Adrenal gland (tissue), 12 donors: Measurements from ENCODE around the gene ATRIP. TPM values are rescaled to one million over a fixed set of nuclear protein-coding genes. Genes with fewer than 3 reads are reported as not detected.

Experiments
- DNase-seq, 7 donors: peaks; one replicate each; pipeline ENCODE4 v3.0.0-alpha.2; 2019 to 2020
- H3K27ac ChIP-seq, 5 donors: fragments of 200-600 bp; sonication (generic) in 4 of 5; 1 replicate in 3 of 5; 2 replicates in 2 of 5; pipeline versions ENCODE4 v1.5.1 to v1.8.0; 2016 to 2020; ENCODE audit warnings: mild to moderate bottlenecking in 1 of 5
- H3K27me3 ChIP-seq: fragments of 200-600 bp; 2 replicates; pipeline ENCODE4 v1.8.0; 2021
- H3K36me3 ChIP-seq, 2 donors: fragments of 200-600 bp; replicated peaks in 1 of 2; 1 replicate in 1 of 2; 2 replicates in 1 of 2; pipeline versions ENCODE4 v1.5.1 to v1.8.0; 2018 to 2022
- H3K4me1 ChIP-seq, 2 donors: fragments of 200-600 bp; replicated peaks in 1 of 2; 1 replicate in 1 of 2; 2 replicates in 1 of 2; pipeline versions ENCODE4 v1.5.1 to v1.8.0; 2018 to 2021
- H3K4me3 ChIP-seq, 4 donors: fragments of 200-600 bp; sonication (generic) in 3 of 4; one replicate each; pipeline ENCODE4 v1.5.1; 2016 to 2018
- H3K9me3 ChIP-seq, 3 donors: fragments of 200-600 bp; sonication (generic) in 1 of 3; replicated peaks in 1 of 3; 1 replicate in 2 of 3; 2 replicates in 1 of 3; pipeline versions ENCODE4 v1.5.1 to v1.8.0; 2016 to 2021
- POLR2A ChIP-seq, 2 donors: fragments of 450-650 bp; IDR thresholded peaks; one replicate each; pipeline ENCODE4 v1.6.1; 2017; ENCODE audit warnings: antibody characterized with exemption in 2 of 2, mild to moderate bottlenecking in 2 of 2, moderate library complexity in 1 of 2
- WGBS, 4 donors: extraction: QIAGEN DNeasy Blood & Tissue Kit in 2 of 4; methylation state at CpG; one replicate each; pipeline versions ENCODE4 v1.1.5 to v1.1.7; 2013 to 2017; 5-methylcytosine and 5-hydroxymethylcytosine counted together
- intact Hi-C, 2 donors: fragments of 100-400 bp; cut with DNase I; formaldehyde crosslinking; loops; one replicate each; pipeline versions ENCODE4 v1.14.1 to v1.15.0; 2022 to 2023
- polyA plus RNA-seq, 3 donors: library from polyadenylated mRNA; stranded (reverse); fragments of 200-250 nt in 2 of 3; fragments of 350-450 nt in 1 of 3; fragmentation: Illumina TruSeq in 1 of 3; extraction: RNeasy Lipid Tissue Mini Kit (QIAGEN cat#74804) in 1 of 3; gene quantifications; one replicate each; pipeline ENCODE4 v1.2.3, GENCODE V29; 2013 to 2014
- total RNA-seq, 9 donors: library from RNA; depleted of rRNA in 4 of 9; stranded (reverse); fragments of >200 nt in 4 of 9; fragments of 120-200 nt in 1 of 9; fragmentation: NEBNext Ultra II Directional in 1 of 9; extraction: Animal tissue kit (Norgen Biotek cat#: 25700) in 1 of 9; gene quantifications; one replicate each; pipeline versions ENCODE4 v1.1.0 to v1.2.4, GENCODE V29; 2013 to 2023
- TF ChIP-seq, protein P1 (sequence below), 6 experiments: fragments of 450-650 bp in 4 of 6; fragments of 200-600 bp in 2 of 6; sonication (generic) in 1 of 6; IDR thresholded peaks; 1 replicate in 5 of 6; 2 replicates in 1 of 6; pipeline versions ENCODE4 v1.5.1 to v1.8.0; 2016 to 2021; ENCODE audit warnings: antibody characterized with exemption in 6 of 6, mild to moderate bottlenecking in 2 of 6, moderate library complexity in 1 of 6
- donor health status: healthy with polysubstance abuse.
- donor health status: Bipolar disorder and iron deficiency.
- donor health status: DM: yes; HTN: yes; CAD: no.
- donor health status: DM: no; HTN: no; CAD: no.
- donor health status: DM: no; HTN: no; CAD: no.
- donor health status: DM: yes; HTN: yes; CAD: no.

ATRIP gene
- total and polyA plus RNA-seq, 12 donors = 5.1 to 15.9 (median 6.8) TPM

DNA sequence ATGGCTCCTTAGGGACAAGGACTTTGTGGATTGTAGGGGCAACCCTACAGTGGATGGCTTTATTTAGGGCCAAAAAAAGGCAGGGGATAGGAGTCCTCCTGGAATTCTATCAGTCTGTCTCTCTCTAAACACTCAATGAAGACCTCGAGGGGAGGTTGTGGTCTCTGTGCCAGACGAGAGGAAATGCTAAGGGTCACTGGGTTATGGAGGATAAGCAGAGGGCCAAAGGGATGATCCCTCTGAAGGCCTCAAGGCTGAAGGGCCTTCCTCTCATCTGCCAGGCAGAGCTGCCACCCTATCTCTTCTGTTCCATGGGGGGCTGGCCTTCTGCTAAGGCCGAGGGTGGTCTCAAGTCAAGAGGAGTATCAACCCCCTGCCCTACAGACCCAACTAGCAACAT, 43.6 kb upstream of the ATRIP start:
- H3K27me3 ChIP-seq = no peaks in the 10 kb centered on the region
- H3K36me3 ChIP-seq = no peaks in the 10 kb centered on the region
- no peak overlapping the region for H3K4me3 ChIP-seq
- H3K4me1 ChIP-seq = peaks cover 0 to 5% of the 10 kb centered on the region in 2 donors
- intact Hi-C loops = loop anchor here in 1 of 2 donors (1.0 kb wide), 1 partner anchor 28 kb away; no protein-coding TSS in a partner anchor
- peak in 1 of 7 donors; percentile 15 for DNase-seq
- peak overlapping the region in 3 of 5 donors; percentile 16 to 81 (median 80) for H3K27ac ChIP-seq
- H3K9me3 ChIP-seq = no peaks in the 10 kb centered on the region
- TF ChIP-seq POLR2A (IDR thresholded peaks at IDR 0.05) = no peak
- TF ChIP-seq, protein P1, sequence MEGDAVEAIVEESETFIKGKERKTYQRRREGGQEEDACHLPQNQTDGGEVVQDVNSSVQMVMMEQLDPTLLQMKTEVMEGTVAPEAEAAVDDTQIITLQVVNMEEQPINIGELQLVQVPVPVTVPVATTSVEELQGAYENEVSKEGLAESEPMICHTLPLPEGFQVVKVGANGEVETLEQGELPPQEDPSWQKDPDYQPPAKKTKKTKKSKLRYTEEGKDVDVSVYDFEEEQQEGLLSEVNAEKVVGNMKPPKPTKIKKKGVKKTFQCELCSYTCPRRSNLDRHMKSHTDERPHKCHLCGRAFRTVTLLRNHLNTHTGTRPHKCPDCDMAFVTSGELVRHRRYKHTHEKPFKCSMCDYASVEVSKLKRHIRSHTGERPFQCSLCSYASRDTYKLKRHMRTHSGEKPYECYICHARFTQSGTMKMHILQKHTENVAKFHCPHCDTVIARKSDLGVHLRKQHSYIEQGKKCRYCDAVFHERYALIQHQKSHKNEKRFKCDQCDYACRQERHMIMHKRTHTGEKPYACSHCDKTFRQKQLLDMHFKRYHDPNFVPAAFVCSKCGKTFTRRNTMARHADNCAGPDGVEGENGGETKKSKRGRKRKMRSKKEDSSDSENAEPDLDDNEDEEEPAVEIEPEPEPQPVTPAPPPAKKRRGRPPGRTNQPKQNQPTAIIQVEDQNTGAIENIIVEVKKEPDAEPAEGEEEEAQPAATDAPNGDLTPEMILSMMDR (IDR thresholded peaks at IDR 0.05) = no peak
- WGBS, 4 donors = 54 to 72% (median 63%) methylated on average over 3 of the region's 3 CpGs

DNA sequence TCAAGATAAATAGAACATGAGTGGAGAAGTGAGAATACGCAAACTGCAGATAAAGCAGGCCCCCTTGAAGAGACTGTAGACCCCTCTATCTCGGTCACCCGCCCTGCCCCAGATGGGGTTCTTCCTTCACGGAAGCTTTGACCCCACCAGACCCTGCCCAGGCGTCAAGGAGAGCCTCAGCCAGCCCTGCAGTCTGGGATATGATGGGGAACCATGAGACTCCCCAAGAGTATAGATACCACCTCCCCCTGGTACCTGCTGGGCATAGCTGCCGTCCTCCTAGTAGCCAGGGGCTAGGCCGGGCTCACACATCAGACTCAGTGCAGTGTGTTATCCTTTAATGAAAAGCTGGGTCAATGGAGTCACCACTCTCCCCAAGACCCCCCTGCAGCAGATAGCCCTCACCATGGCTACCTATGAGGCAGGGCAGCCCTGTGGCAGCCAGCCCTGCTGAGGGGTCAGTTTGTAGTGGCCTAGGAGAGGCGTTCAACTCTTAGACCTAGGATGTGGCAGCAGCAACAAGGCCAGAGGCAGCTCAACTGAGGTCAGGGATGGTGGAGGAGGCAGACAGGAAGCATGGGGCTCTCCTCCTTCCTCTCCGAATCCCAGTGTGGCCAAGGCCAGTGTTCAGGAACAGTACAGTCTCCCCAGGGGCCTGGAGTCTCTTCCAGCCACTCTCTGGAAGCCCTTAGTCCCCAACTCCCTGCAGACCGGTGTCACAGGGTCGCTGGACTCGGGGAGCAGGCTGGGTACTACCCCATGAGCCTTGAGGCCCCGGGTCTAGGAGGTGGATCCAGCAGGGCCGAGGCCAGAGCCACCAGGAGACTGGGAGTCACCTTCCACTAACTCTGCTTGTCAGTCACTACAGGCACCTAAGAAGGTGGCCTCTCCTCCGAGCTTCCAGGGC, 42.8 kb upstream of the ATRIP start:
- peaks cover 0 to 5% of the 10 kb centered on the region in 2 donors for H3K4me1 ChIP-seq
- TF ChIP-seq, protein P1 (IDR thresholded peaks at IDR 0.05) = no peak
- TF ChIP-seq POLR2A (IDR thresholded peaks at IDR 0.05) = no peak
- H3K36me3 ChIP-seq = no peaks in the 10 kb centered on the region
- H3K4me3 ChIP-seq = no peak overlapping the region
- 86 to 91% (median 90%) methylated on average over 4 to 15 of the region's 15 CpGs for WGBS, 4 donors
- H3K27ac ChIP-seq = peak overlapping the region in 1 of 5 donors; percentile 81
- intact Hi-C loops = no loop called here
- H3K9me3 ChIP-seq = no peaks in the 10 kb centered on the region
- no peaks in the 10 kb centered on the region for H3K27me3 ChIP-seq
- peak in 3 of 7 donors; percentile 6 to 44 (median 18) for DNase-seq

DNA sequence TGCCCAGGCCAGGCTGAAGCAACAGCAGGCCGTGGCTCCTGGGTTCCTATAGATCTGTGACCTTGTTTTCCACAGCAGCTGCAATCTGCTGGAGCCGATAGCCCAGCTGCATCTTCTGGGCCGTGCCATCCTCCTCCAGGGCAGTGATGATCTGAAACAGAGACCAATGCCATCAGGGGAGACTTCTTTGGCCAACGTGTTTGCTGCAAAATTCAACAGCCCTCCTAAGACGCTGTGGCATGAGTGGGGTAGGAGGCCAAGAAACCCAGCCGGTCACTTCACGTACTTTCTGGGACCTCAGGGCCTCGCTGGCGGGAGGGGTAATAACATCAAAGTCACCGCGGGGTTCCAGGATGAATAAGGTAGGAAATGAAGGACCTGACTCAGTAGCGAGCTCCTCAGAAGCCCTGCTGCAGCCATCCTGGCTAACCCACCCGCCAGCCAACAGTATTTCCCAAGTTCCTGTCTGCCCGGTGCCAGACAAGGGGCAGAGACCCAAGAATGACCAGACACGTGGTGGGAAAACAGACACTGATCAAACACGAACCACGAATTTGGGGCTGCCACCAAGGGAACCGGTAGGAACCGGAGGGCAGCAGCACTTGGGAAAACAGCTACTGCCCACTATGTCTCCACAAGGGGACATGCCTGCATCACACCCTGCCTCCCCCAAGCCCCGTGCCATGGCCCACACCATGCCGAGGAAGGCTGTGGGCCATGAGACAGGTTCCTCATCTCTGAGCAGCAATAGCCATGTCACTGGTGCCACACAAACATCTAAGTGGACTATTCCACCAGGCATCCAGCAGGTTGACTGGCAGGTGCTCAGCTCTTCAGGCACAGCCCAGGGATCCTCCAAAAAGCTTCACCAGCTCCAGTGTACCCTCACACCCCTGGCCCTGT, 41.8 kb upstream of the ATRIP start:
- WGBS, 4 donors = 83 to 88% (median 87%) methylated on average over 12 to 21 of the region's 21 CpGs
- Histone ChIP-seq H3K4me3 (no peak overlapping the region), H3K27me3 (no peaks in the 10 kb centered on the region), H3K9me3 (no peaks in the 10 kb centered on the region), H3K27ac (no peak overlapping the region), H3K36me3 (peaks cover 0 to 3% of the 10 kb centered on the region in 2 donors), H3K4me1 (peaks cover 0 to 5% of the 10 kb centered on the region in 2 donors)
- intact Hi-C loops = no loop called here
- DNase-seq = peak in 5 of 7 donors; percentile 0 to 45 (median 12)
- no peak for TF ChIP-seq POLR2A (IDR thresholded peaks at IDR 0.05)
- TF ChIP-seq, protein P1 (IDR thresholded peaks at IDR 0.05) = no peak
